Fibroblast of upper back skin (primary cell): ENCODE measurements around the gene ADAMTSL5.
A peak's percentile ranks its signal among the peaks of the same experiment; 100 is the strongest.

Experiments
- DNase-seq: peaks from one replicate; pipeline ENCODE4 v3.0.0-alpha.2; 2013

Gene ADAMTSL5

DNA sequence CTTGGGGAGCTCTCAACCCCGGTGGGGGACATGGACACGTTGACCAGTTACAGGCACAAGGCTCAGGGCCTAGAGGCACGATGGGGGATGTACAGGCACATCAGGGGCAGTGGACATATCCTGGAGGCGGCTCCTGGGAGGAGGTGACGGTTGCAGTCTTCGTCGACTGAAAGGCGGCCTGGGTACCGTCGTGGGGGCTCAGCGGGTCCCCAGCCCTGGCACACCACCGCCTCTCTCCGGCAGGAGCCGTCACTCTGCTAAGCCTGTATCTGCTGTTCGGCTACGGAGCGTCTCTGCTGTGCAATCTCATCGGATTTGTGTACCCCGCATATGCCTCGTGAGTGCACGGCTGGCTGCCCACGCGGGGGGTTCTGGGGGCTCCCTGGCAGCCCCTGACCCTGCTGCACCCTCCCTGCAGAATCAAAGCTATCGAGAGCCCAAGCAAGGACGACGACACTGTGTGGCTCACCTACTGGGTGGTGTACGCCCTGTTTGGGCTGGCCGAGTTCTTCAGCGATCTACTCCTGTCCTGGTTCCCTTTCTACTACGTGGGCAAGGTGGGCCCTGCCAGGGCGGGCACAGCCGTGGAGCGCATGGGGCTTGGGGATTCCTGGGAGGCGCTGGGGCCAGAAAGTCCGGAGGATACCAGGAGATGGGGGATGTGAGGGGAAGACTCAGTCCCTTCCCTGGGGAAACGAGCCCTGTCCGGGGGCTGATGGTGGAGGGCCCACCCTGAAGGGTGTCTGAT is 17.6 kb downstream of the ADAMTSL5 start:
- no peak for DNase-seq

DNA sequence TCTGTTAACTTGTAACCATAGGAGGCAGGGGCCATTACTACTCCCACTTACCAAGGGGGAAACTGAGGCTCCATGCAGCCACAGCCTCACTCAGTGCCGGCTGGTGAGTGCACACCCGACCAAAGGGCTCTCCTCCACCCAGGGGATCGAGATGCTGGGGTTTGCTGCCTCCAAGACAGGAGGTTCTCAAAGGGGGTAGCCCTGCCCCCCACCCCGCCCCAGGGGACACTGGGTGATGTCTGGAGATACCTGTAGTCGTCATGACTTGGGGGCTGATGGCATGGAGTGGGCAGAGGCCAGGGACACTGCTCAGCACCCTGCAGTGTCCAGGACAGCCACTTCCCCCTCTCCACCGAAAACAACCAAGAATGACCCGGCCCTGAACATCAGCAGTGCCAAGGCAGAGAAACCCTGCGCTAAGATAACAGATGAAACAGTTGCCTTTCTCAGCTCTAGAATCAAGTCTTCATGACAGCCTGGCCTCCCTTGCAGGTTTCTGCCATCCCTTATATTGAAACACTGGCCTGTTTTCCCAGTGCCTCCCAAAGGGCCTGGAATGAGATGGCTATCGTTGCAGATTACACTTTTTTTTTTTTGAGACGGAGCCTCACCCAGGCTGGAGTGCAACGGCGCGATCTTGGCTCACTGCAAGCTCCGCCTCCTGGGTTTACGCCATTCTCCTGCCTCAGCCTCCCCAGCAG is 18.6 kb downstream of the ADAMTSL5 start:
- no peak for DNase-seq

DNA sequence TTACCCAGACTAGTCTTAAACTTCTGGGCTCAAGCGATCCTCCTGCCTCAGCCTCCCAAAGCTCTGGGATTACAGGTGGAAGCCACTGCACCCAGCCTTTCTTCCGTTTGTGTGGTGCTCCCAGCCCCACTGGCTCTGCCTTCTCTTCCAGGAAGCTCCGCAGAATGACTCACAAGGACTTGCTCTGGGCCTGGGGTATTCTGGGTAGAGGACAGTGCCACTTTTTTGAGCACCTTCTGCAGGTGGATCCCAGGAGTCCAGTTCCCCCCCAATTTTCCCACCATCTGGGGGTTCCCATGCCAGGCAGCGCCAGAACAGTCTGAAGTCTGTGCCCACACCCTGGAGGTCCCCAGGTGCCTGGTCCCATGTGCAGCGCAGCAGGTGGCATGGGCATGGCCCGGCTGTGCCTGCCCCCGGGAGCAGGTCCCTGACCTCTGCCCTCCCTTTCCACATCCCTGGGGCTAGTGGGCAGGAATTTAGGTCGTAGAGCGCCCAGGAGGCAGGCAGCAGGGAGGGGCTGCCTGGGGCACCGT is 20.3 kb downstream of the ADAMTSL5 start:
- DNase-seq: no peak

DNA sequence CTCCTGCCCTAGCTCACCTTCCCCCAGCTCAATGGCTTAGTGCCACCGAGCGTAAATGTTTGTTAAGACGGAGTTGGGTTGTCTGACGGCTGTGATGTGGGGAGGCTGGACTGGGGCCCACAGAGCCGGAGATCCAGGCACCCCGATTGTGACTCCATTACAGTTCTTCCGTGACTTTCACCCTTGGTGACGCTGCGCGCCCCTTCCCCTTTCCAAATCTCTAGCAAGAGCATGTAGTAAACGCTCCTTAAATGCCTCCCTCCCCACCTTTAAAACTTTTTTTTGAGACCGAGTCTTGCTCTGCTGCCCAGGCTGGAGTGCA is 21.0 kb downstream of the ADAMTSL5 start:
- DNase-seq: no peak

DNA sequence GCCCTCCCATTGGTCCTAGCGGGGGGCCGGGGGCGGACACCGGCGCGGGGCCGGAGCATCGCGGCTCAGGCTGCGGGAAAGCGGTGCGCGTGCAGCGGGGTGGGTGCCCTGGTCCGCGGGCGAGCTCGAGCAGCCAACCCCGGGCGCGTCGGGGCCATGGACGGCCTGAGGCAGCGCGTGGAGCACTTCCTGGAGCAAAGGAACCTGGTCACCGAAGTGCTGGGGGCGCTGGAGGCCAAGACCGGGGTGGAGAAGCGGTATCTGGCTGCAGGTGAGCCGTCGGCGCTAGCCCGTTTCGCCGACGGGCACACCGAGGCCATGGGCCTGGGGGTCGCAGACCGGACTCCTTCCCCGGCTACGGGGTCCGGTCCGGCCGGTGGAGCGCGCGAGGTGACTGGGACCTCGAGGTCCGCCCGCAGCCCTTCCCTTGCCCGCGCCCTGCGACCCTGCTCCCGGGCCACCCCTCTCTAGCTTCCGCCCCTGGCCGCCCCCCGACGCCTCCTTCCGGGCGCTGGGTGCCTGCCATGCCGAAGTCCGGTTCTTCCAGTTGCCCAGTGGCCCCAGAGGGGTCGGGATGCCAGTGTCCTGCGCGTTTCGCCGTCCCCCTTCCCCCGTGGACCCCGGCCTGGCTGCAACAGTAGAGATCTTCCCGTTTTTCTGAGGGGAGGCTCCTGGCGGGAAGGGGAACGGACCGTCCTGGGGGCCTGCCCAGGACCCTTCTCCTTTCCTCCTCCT is 21.5 kb downstream of the ADAMTSL5 start, which contains the start of gene REEP6:
Gene REEP6, plus strand, starts transcription at position 68 of the 735 bp plus-strand sequence. Its CDS starts 89 bp downstream, at position 157.
- no peak for DNase-seq

DNA sequence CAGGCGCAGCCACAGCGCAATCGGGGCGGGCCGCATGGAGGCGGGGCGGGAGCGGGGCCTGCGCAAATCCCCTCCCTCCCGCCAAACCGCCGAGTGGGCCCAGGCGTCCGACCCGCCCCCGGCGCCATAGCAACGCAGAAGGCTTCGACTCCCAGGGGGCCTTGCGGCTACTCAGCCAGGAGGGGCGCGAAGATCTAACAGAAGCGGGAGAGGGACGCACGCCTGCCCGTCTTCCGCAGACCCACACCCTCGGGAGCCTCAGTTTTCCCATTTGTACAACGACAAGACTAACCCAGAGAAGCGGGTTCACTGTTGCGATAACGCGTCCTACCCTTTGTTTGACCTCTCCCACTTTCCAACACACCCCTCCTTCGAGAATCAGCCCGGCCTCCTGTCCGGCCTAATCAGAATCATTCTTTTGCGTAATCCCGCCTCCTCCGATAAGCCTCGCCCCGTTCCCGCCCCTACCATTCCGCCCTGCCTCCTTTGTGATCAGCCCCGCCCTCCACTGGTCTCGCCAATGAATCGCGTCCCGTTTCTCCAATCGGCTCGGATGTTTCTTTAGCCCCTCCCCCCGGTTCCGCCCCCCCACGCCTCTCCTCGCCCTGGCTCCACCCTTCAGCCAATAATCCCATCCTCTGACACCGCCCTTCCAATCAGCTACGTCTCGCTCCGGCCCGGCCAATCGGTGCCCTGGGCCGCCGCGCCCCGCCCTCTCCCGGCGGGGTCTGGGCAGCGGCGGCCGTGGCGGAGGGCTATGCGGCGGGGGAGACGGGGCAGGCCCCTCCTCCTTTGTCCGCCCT is 22.3 kb downstream of the ADAMTSL5 start, which contains the start of gene PCSK4:
Gene PCSK4, minus strand, starts transcription at position 40 of the 803 bp plus-strand sequence. Its CDS starts 4 bp downstream, at position 36.
- peak; percentile 99 for DNase-seq

DNA sequence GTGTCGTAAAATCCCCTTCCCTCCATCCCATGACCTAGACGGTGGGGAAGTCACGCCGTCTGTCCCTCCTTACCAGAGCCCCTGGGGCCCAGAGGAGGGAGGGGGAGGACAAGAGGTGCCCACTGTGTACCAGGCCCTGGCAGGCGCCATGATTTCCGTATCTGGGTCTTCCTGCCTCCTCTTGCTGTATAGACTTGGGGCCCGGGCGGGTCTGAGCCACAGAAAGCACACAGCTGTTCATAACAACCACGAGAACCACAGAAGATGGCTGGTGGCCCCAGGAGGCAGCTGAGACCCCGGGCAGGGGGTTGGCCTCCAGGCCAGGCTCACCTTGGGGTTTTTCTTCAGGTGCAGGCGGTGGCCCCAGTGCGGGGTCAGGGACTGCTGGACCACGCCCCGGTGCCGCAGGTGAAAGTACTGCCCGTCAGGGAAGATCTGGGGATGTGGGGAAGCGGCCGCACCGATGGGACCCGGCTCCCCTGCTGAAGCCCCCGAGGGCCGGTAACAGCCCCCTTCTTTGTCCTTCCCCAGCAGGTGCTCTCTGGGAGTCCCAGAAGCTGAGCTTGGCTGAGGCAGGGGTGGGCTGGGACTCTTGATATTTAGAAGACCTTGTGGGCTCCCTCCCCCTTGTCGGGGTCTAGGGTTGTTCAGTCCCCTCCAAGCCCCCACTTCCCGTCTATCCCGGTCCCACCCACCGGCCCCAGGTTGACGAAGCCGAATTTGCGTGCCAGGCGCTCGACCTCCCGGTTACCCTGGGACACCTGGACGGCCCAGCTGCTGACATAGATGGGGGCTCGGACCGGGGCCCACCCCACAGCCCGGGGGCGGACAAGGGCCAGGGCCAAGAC is 23.1 kb downstream of the ADAMTSL5 start:
- DNase-seq: no peak

DNA sequence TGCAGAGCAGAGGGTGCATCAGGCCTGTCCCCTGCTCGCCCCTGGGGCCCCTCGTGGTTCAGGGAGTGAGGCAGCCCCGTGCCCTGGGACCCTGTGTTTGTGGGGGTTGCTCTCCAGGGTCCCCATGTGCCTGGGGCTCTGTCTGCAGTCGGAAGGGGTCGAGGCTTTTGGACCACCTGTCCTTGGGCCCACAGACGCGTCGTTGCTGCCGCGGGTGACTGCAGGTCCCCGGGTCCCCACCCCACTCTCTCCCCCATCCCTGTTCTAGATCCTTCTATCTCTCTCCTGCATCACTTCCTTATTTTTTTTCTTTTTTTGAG is 24.6 kb downstream of the ADAMTSL5 start:
- no peak for DNase-seq

DNA sequence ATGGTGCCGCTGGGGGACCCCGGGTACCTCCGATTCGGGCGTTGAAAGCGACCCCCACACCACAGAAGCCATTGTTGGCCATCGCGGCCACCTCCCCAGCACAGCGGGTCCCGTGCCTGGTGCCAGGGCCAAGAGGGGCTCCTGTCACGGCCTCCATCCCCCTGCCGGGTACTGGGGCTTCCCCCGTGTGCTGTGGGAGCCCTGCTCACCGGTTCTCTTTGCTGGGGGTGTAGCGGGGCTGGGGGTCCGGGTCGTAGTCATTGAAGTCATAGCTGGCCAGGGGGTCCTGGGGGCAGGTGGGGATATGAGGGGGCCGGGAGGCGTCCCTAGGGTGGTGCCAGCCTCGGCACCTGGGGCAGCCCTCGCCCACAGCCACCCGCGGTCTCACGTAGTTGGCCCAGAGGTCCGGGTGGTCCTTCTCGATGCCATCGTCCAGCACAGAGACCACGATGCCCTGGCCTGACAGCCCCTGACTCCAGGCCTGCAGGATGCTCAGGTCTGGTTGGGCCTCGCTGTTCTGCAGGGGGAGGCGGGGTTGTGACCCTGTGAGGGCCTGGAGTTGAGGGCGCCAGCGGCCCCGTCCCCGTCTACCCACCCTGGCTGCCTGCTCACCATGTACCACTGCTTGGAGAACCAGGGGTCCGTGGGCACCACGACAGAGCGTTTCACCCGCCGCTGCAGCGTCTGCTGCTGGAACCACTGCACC is 25.1 kb downstream of the ADAMTSL5 start:
- DNase-seq: no peak

DNA sequence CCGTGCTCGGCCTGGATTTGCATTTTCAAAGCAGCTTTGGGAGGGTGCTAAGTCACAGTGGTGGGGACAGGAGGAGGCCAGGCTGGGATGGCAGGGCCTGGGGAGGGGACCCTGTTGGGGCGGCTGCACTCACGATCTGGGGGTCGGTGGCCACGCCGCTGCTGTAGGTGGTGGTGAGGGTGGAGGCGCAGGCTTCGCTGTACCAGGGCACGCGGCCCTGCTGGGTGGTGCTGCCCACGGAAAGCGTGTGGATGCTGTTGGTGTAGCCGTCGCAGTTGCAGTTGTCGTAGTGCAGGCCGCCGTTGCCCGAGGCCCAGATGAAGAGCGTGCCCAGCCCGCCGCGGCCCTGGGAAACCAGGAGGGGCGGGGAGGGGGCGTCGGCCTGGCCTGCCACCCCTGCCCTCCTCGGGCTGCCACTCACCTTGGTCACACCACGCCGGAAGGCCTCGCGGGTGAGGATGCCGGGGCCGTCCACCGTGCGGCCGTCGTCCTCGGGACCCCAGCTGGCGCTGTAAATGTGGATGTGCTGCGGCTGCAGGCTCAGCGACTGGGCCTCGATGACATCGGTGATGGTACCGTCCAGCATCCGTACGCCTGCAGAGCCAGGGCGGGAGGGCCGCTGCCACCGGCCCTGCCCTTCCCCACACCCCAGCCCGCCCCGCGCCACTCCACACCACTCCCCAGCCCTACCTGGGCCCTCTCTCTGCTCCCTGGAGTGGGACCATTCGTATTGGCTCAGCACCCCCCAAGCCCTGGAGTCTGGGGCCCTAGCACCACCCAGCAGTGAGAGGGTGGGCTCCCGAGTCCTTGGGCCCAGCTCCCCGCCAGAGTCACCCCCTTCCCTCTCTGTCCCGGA is 25.9 kb downstream of the ADAMTSL5 start:
- no peak for DNase-seq

DNA sequence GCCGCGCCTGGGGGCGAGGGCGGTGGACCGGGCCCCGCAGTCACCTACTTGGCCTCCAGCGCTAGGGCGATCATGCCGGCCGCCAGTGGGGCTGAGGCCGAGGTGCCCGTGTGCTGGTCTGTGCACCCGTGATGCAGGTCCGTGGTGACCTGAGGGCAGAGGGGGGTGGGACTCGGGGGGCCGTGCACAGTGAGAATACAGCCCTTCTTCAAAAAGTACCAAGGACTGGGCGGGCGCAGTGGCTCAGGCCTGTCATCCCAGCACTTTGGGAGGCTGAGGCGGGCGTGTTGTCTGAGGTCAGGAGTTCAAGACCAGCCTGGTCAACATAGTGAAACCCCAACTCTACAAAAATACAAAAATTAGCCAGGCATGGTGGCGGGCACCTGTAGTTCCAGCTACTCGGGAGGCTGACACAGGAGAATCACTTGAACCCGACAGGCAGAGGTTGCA is 28.8 kb downstream of the ADAMTSL5 start:
- DNase-seq: no peak

DNA sequence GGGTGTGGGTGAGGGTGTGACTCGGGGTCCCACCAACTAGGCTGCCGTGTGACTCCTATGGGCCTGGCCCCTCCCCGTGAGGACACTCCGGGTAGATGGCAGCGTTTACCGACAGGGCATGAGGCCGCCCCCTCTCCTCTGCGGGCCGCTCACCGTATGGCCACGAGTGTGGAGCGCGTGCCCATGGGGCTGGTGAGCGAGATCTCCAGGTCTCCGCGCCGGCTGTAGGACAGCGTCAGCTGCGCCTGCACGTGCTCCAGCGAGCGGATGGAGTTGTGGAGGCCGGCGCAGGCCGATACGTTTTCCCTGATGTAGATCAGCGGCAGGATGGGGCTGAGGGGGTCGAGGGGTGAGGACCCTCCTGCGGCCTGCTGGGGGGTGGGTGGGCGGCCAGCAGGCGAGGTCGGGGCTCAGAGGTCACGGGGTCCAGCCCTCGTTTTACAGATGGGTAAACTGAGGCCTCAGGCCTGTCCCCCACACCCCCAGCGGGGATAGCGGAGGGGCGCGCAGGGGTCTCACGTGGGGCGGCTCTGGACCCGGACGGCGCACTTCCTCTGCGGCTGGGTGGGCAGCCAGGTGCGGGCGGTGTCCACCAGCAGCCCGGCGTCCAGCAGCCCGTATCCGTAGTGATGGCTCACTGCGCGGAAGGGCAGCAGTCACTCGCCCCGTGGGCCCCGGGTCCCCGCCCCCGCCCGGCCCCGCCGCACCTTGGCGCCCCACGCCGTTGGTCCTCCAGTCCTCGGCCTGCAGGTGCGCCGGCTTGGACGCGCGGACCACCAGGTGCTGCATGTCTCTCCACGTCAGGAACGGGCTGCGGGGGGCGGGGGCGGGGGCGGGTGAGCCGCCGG is 29.5 kb downstream of the ADAMTSL5 start:
- DNase-seq: no peak

DNA sequence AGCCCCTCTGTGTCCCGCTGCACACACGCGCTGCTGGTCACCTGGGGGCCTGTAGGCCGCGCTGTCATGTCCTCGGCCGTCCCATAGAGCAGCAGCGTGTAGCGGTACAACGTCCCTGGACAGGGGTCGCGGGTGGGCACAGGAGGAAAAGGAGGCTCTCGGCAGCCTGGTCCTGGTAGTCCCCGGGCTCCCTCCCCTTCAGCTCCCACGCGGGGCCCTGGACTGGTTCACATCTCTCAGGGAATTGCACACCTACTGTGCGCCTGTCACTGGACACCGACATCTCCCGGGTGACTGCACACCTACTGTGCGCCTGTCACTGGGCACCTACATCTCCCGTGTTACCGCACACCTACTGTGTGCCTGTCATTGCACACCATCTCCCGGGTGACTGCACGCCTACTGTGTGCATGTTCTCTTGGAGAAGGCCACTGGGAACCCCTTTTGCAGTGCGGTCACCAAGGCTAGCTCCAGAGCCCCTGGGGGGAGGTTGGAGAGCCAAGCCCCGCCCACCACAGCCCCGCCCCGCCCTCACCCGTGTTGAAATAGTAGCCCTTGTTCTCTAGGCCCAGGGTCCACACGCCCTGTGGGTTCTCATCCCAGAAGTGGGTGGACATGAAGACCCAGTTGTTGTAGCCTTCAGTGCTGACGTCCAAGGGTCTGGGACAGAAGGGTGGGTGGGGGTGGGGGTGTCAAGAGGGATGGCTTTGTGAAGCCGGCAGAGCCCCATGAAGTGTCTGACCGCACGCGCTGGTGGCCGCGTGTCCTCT is 30.3 kb downstream of the ADAMTSL5 start:
- no peak for DNase-seq

DNA sequence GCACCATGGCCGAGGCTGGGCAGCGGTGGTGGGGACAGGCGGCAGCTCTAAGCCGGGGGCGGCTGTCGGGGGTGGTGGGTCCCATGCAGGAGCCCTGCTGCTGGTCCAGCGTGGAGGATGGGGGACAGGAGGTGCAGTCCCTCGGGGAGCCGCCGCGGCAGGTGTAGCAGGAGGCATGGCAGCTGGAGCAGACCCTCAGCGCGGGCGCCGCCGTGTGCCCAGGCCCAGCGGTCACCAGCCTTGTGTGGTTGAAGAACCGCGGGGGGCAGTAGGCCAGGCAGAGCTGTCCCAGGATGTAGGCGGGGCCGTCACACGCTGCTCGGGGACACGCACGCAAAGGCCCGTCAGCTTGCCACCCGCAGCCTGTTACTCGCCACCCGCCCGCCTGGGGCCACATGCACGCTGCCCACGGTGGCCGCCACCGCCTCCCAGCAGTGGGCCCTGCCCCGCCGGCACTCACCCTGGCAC is 30.9 kb downstream of the ADAMTSL5 start:
- DNase-seq: no peak

DNA sequence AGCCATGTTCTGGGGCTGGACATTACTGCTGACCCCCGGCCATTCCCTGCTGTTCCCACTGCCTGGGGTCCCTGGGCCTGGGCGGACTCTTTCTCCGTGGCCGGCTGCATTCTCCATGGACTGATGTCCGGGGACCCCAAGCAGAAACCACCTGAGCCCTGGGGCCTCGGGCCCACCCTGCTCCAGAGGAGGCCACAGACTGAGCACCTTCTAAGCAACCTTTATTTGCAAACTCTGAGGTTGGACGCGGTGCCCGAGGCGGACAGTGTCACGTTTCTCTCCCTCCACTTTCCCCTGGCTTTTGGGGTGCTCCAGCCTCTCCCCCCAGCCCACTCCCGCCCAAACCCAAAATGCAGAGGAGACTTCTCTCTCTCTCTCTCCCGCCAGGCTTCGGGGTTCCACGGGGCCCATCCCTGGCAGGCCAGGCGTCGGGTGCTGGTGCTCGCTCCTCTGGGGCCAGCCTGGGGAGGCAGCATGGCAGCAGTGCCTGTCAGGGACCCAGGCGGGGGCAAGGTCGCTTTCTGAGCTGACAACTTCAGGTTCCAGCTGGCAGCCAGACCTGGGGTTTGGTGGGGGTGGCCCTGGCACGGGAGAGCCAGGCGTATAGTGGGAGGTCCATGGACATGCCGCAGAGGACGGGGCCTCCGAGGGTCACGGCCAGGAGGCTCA is 31.5 kb downstream of the ADAMTSL5 start:
- DNase-seq: no peak

DNA sequence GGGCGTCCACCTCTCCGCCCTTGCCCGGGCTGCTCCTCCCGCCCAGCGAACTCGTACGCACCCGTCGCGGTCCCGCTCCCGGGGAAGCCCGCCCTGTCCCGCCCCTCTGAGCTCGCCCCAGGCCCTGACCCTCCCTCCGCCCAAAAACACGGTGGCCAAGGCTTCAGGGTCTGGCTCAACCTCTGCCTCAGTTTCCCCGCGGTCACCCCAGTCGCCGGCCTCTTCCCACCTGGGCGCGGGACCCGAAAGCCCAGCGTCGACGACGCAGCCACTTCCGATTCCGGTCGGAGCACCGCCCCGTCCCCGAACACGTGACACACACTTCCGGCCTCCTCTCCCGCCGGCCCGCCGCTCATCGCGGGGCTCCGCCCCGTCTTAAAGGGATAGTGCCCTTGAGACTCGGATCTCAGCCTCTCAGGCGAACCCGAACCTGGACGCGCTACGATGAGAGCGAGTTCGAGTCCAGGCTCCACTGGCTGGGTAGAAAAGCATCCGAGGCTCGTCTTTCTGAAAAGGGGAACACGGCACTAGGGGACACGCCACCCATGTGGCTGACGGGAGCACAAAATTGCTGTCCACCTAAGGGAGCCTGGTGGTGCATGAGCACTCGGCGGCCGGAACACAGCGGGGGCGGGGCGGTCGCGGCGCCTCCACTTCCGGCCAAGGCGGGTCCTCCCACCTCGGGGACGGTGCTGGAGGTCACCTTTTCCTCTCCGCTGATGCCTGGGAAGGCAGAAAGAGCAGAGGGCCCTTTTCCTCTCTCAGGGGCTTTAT is 33.7 kb downstream of the ADAMTSL5 start, which contains the start of gene C19orf25:
Gene C19orf25, minus strand, starts transcription at position 282 of the 774 bp plus-strand sequence. CDS start 312 bp downstream, outside the sequence.
- DNase-seq: peak; percentile 92
